HG02981 (cell line): ENCODE results near the gene SULT1E1.

Experiments used
- ATAC-seq: cut with Tn5 transposase; IDR thresholded peaks from one replicate; pipeline ENCODE4 v1.9.1; 2021; ENCODE audit warnings: mild to moderate bottlenecking, moderate library complexity; ENCODE audit not compliant: unreplicated experiment

The SULT1E1 gene, protein sequence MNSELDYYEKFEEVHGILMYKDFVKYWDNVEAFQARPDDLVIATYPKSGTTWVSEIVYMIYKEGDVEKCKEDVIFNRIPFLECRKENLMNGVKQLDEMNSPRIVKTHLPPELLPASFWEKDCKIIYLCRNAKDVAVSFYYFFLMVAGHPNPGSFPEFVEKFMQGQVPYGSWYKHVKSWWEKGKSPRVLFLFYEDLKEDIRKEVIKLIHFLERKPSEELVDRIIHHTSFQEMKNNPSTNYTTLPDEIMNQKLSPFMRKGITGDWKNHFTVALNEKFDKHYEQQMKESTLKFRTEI

DNA sequence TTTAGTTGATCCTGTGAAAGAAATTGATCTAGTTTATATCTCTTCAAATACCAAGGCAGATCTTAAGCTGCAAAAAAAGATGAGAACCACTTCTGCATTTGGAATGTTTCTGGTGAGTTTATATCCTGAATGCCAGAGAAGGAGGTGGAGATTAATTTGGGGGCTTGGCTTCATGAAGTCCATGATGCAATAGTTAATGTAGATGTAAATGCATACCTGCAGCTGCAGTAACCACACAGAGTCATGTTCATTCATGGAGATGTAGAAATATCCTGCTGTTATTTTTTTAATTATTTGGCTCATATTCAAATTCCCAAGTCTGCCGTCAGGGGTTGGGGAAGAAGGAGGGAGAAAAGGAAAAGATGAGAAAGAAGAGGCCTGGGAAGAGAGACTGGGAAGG is at the start of gene SULT1E1:
TSS of gene SULT1E1 (minus strand) at position 94 of the 400 bp plus-strand sequence. CDS start 2,501 bp downstream, outside the sequence.
- ATAC-seq, result no peak

- no peak for ATAC-seq
Observed at GRCh38 chr4:69909195-69909594, 49.2 kb upstream of the SULT1E1 start.

DNA sequence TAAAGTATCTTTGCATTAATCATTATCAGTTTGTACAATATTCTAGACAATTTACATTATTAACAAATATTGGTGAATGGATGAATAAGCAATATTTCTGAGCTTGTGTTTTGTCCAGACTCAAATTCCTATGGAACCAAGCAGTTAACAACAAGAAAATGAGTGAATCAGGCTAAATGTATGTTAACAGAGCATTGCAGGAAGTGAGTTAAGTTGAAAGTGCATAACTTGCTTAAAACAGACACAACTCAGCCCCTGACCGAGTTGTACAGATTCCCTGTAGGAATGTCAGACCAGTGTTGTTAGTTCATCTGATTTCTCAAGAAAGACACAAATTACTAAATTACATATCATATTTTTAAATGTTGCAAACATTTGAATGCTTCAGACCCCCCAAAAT is 47.2 kb upstream of the SULT1E1 start:
- no peak for ATAC-seq

DNA sequence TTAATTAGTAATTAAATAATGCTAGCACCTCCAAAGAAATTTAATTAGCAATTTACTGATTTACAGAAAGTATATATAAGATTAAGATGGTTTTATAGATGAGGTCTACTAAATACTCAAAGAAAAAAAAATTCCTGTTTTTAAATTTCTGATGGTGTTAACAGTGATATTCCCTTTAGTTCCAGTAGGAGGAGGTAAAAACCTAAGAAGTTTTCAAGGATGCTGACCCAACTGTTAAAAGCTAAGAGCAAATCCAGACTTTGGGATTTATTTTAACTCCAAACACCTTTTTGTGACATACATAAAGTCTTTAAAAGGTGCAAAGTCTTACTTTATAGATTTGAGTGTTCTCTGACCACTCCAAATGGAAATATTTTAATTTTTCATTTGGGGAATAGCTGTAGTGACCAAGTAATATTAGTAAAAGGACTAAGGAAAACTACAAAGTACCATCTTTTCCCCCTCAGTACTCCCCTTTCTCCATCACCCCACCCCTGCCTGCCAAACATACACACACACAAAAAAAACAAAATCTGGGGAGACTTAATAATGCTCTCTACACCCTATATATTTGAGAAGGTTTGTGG is 36.7 kb upstream of the SULT1E1 start:
- no peak for ATAC-seq

DNA sequence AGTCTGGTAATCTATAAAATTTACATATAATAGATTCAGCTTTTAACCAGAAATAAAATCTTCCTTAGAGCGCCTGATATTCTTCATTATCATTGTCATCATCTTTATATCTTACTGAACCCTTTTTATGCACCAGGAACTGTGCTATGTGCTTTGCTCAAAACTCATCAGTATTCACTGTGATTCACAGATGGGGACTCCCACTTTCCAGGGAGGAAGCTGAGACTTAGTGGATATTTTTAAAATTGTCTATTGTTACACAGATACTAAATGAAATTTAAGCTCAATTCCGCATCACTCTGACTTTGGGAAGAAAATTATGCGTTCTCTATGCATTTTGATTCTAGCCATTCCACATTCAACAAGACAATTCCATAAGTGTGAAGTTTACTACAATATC is 34.8 kb upstream of the SULT1E1 start:
- ATAC-seq, result no peak

- ATAC-seq, result no peak
Observed at GRCh38 chr4:69894186-69894585, 34.2 kb upstream of the SULT1E1 start.

DNA sequence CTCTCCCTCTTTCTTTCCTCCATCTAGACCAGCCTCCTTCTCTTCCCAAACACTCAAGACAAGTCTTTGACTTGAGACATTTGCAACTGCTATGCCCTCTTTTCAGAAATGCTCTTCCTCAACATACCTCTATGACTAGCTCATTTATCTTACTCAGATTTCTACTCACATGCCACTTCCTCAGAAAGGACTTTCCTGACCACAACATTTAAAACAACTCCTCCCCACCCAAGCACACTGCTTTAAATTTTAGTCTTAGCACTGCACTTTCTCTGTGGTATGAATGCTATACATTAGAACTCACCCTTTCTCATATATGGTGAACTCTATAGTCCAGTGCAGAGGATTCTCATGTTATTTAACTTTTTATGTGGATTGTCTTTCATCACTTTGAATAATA is 28.4 kb upstream of the SULT1E1 start:
- ATAC-seq, result no peak

DNA sequence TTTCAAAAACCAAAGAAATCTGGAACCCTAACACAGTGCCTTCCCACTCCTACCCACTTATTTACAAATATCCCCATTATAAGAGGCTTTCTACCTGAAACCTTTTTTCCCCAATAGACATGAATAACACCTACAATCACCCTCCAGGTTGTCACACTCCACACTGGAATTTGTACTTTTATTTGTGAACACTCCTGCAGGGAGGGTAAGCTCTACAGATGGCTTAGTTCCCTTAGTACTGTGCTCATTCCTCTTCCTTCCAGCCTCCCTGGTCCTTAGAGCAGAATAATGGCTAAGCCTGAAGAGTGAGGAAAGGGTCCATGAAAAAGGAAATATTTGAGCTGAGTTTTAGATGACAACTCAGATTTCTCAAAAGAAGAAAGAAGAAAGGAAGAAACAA is 22.2 kb upstream of the SULT1E1 start:
- ATAC-seq, result no peak

DNA sequence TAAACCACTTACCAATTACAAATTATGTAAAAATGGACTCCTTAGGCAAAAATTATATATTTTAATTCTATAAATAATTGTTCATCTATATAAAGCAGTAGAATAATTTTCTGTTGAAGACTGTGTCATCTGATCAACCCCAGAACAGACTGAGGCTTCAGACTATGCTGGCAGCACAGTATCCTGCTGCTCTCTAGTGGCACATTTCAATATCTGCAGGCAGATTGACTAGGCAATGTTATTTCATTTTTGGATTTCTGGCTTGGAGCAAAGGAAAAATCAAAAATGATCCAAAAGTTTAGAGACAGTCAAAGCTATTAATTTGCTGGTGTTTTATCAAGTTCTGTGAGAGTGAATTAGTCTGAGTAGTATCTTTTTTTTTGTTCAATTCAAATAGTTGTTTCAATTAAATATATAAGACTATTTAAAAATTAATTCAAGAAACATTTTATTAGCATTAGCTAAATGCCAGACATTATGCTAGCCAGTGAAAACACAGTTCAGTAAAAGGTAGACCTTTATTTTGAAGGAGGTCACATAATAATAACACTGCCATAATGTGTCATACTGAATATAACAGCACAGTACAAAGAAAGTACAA is 21.3 kb upstream of the SULT1E1 start:
- ATAC-seq, result peak; percentile 87

GRCh38 chr4:69878250-69878649 is 18.3 kb upstream of the SULT1E1 start:
- no peak for ATAC-seq

- ATAC-seq, result no peak
Observed at GRCh38 chr4:69877453-69877852, 17.5 kb upstream of the SULT1E1 start.

- ATAC-seq, result no peak
Observed at GRCh38 chr4:69876071-69876470, 16.1 kb upstream of the SULT1E1 start.

- ATAC-seq, result no peak
Observed at GRCh38 chr4:69875576-69875975, 15.6 kb upstream of the SULT1E1 start.

- ATAC-seq, result no peak
Observed at GRCh38 chr4:69874507-69874906, 14.6 kb upstream of the SULT1E1 start.

DNA sequence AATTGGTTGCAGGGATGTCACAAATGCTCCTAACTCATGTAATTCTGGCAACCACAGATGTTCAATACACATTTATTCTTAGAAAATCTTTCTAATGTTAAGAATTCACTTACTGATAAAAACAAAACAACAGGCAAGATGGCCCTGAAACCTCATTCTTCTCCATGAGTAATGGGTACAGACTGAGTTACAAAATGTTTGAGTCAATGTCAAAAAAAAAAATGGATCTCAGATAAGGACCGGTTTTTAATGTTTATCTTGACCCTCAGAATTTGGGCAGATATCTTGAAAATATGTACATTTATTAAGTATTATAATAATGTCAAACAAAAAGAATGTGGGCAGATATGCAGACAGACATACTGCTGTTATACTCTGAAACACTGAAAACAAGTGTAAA is 1.8 kb upstream of the SULT1E1 start:
- ATAC-seq, result no peak

DNA sequence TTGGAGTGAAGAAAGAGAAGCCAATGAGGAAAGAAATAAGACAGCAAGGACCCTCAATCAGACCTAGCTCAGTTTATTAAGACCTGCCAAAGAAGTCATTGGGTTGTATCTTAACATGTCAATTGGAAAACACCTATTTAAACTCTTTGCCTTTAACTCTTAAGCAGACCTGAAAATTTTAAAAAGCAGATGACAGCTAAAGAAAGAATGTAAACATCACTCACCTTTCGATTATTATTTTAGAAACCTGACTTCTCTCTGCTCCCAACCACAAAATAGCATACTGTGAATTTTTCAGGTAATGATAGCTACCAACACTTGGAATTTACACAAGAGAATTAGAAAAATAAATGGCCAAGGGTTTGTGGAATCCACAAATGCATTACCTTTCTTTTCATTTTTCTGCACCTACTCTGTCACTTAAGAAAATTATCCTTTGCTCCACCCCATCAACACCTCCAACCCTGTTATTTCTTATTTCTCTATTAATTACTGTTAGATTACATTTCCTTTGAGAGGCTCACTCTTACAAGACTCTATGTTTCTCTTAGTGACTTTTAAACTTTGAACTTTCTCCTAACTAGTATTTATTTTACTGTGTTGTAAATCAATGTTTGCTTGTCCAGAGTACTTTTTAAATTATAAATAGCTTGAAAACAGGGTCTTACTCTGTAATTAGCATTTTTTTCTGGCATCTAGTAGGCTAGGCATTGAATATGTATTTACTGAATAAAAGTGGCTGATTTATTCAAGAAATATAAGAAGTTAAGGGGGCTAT is 765 bp upstream of the SULT1E1 start:
- ATAC-seq, result no peak

DNA sequence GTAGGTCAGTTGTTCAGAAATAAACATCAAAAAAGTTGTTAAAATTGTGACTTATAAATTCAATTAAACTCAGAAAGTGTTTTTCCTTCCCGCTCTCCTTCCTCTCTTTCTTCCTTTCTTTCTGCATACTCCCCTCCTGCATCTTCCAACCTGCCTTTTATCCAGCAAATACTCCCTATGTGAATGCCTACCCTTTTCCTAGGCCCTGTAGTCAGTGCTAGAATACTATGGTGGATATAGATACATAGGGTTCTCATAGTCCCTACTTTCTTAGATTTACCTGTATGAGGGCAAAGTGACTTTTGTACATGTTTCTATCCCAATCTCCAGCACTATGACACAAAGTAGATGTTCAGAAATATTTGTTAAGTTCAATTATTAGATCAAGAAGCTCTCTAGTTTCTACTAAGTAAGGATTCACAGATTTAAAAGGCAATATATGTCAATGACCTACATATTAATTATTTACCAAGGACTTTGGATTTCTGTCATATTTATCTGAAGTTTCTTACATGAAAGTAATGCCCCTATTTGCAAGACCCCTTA is 732 bp downstream of the SULT1E1 start:
- no peak for ATAC-seq

DNA sequence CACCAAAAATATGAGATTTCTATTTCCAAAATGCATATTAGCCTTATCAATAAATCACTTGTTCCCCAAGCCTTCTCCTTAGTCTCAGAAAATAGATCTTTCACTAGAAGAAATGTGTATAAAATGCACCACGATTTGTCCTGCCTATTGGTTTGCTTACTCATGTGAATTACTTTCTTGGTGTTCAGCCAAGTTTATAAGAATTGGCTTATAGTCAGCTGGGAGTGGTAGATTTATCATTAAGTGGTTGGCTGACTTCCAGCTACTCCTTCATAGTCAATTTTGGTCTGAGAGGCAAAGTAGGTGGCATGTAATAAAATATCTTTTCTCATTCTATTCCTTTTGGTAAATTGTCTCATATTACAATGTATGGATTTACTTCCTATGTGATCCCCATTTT is 1.3 kb downstream of the SULT1E1 start:
- ATAC-seq, result no peak

- ATAC-seq, result no peak
Observed at GRCh38 chr4:69855822-69856221, 4.1 kb downstream of the SULT1E1 start.

DNA sequence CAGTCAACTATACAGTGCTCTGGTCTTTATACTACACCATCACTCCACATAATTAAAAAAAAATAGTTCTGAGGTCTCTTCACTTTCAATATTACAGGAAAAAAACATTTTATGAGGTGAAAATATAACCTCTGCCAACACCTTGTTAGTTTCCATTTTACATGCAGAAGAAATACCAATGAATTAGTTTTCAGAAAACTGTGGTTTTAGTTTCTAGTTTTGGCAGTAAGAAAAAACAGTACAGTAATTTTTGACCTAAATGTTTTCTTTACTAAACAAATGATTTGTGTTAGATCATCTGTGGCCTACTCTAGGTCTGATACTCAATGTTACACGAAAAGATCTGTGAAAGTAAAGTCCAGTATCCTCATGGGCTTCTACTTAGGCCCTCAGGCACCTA is 10.0 kb downstream of the SULT1E1 start:
- ATAC-seq, result peak; percentile 74

DNA sequence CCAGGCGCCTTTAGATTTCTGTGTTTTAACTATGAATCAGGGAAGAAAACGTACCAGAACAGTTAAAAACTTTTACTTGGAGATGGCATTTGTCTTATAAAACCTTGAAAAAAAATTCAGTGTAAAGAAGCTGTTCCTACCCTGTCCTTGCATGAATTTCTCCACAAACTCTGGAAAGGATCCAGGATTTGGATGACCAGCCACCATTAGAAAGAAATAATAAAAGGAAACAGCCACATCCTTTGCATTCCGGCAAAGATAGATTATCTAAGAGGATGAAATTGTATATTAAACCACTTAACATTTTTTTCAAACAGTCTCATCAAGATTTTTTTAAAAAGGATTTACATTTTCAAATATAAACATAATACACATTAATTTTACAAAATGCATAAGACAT is 10.6 kb downstream of the SULT1E1 start:
- ATAC-seq, result no peak
